ENCODE measurements around the gene MAP1LC3B.

Gene MAP1LC3B

DNA sequence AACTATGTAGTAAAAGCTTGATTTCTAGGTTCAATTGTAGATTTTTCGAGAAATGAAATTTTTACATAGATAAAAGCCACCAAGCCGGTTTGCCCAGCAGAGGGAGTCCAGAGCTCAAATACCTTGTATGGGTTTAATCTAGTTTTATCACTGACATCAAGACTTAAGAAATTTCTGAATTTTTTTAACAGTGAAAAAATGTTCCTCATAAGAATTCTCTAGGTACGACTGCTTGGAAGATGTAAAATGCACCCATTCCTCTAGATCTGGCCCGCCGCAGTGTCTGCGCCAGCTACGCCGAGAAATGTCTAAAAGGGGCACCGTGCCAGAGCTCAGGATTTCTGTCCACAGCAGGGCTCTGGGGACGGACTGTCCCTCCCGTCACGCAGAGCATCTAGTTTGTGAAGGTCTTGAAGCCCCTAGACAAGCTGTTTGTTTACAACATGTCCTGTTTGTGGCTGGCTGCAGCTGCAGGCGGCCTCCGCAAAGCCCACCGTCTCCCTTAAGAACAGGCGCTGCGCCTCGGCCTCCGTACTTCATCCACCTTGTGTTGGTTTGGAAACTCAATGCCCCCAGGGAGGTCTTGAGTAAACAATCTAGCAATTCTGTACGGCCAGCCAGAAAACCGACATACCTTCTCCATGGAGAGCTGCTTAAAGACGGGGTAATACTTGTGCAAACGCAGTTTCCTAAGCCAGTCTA is 24.8 kb downstream of the MAP1LC3B start:
- H3K36me3 Mint-ChIP-seq: peaks cover 6% of the 10 kb centered on the region
- H3K4me3 Mint-ChIP-seq: no peak overlapping the region
- no peak overlapping the region for H3K27ac Mint-ChIP-seq
- ATAC-seq (ENCODE audit: low read depth) (no peak), DNase-seq (ENCODE audit: low spot score in 2 of 2) (no peak)
- peaks cover 1% of the 10 kb centered on the region for H3K27me3 Mint-ChIP-seq
- no peaks in the 10 kb centered on the region for H3K4me1 Mint-ChIP-seq
- H3K9me3 Mint-ChIP-seq: no peaks in the 10 kb centered on the region

DNA sequence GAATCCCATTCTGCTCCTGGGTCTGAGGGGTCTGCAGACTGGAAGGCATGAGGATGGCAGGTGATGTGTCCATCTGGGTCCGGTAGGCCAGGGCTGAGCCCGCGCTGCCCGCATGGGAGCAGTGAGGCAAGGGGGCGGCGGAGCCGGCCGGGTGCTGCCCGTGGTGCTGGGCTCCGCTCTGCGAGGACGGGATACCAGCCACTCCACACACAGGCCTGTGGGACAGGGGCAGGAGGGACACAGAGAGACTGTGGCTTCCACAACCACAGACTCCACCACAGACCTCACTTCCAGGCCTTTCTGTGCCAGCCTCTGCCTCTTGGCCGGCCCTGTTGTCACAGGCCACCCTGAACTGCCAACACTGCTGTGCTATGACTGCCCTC is 25.4 kb downstream of the MAP1LC3B start:
- H3K36me3 Mint-ChIP-seq: peaks cover 8% of the 10 kb centered on the region
- H3K4me3 Mint-ChIP-seq: no peak overlapping the region
- H3K9me3 Mint-ChIP-seq: no peaks in the 10 kb centered on the region
- H3K27me3 Mint-ChIP-seq: peaks cover 1% of the 10 kb centered on the region
- no peak for DNase-seq (ENCODE audit: low spot score in 2 of 2)
- no peak overlapping the region for H3K27ac Mint-ChIP-seq
- ATAC-seq (ENCODE audit: low read depth): no peak
- no peaks in the 10 kb centered on the region for H3K4me1 Mint-ChIP-seq

GRCh38 chr16:87418216-87418615 is 26.1 kb downstream of the MAP1LC3B start:
- H3K27me3 Mint-ChIP-seq: peaks cover 1% of the 10 kb centered on the region
- H3K4me3 Mint-ChIP-seq: no peak overlapping the region
- H3K9me3 Mint-ChIP-seq: no peaks in the 10 kb centered on the region
- H3K36me3 Mint-ChIP-seq: peaks cover 10% of the 10 kb centered on the region
- no peak for DNase-seq (ENCODE audit: low spot score in 2 of 2)
- no peak overlapping the region for H3K27ac Mint-ChIP-seq
- no peaks in the 10 kb centered on the region for H3K4me1 Mint-ChIP-seq
- ATAC-seq (ENCODE audit: low read depth): no peak

- Mint-ChIP-seq H3K9me3 (no peaks in the 10 kb centered on the region), H3K27me3 (no peaks in the 10 kb centered on the region), H3K4me1 (no peaks in the 10 kb centered on the region), H3K36me3 (peaks cover 10% of the 10 kb centered on the region), H3K27ac (no peak overlapping the region), H3K4me3 (no peak overlapping the region)
- no peak for DNase-seq (ENCODE audit: low spot score in 2 of 2)
- no peak for ATAC-seq (ENCODE audit: low read depth)
Measured at GRCh38 chr16:87418644-87419043, 26.5 kb downstream of the MAP1LC3B start.

- Mint-ChIP-seq H3K4me1 (no peaks in the 10 kb centered on the region), H3K9me3 (no peaks in the 10 kb centered on the region), H3K27ac (no peak overlapping the region), H3K27me3 (no peaks in the 10 kb centered on the region), H3K4me3 (no peak overlapping the region), H3K36me3 (peaks cover 8% of the 10 kb centered on the region)
- no peak for DNase-seq (ENCODE audit: low spot score in 2 of 2)
- no peak for ATAC-seq (ENCODE audit: low read depth)
Measured at GRCh38 chr16:87420026-87421002, 28.2 kb downstream of the MAP1LC3B start.

GRCh38 chr16:87421003-87421912 is 29.1 kb downstream of the MAP1LC3B start:
- H3K9me3 Mint-ChIP-seq: no peaks in the 10 kb centered on the region
- DNase-seq (ENCODE audit: low spot score in 2 of 2): no peak
- no peak overlapping the region for H3K27ac Mint-ChIP-seq
- H3K27me3 Mint-ChIP-seq: no peaks in the 10 kb centered on the region
- H3K4me3 Mint-ChIP-seq: no peak overlapping the region
- no peaks in the 10 kb centered on the region for H3K4me1 Mint-ChIP-seq
- ATAC-seq (ENCODE audit: low read depth): no peak
- peaks cover 8% of the 10 kb centered on the region for H3K36me3 Mint-ChIP-seq

GRCh38 chr16:87422106-87422505 is 30.0 kb downstream of the MAP1LC3B start:
- no peaks in the 10 kb centered on the region for H3K4me1 Mint-ChIP-seq
- H3K4me3 Mint-ChIP-seq: no peak overlapping the region
- ATAC-seq (ENCODE audit: low read depth) (no peak), DNase-seq (ENCODE audit: low spot score in 2 of 2) (no peak)
- H3K27ac Mint-ChIP-seq: no peak overlapping the region
- no peaks in the 10 kb centered on the region for H3K9me3 Mint-ChIP-seq
- no peaks in the 10 kb centered on the region for H3K27me3 Mint-ChIP-seq
- peaks cover 8% of the 10 kb centered on the region for H3K36me3 Mint-ChIP-seq

DNA sequence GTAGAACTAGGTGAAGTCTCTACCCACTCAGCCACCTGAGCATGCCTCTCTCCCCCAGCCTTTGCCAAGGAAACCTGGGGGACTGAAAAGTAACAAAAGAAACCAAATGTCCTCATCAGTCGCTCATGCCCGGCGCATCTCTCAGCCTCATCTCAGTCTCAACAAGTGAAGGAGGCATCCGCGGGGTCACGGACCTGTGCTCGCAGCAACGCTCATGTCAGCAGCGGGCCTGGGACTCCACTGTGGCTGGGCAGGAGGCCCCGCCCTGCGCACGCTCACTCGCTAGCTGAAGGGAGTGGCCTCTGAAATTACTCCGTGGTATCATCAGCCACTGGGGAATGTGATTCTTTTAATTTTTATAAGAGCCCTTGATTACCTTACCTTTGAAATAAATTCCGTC is 31.3 kb downstream of the MAP1LC3B start:
- Mint-ChIP-seq H3K9me3 (no peaks in the 10 kb centered on the region), H3K36me3 (peaks cover 8% of the 10 kb centered on the region), H3K4me3 (no peak overlapping the region), H3K27ac (no peak overlapping the region), H3K27me3 (no peaks in the 10 kb centered on the region), H3K4me1 (no peaks in the 10 kb centered on the region)
- ATAC-seq (ENCODE audit: low read depth) (no peak), DNase-seq (ENCODE audit: low spot score in 2 of 2) (no peak)

- Mint-ChIP-seq H3K27ac (no peak overlapping the region), H3K9me3 (no peaks in the 10 kb centered on the region), H3K36me3 (peaks cover 8% of the 10 kb centered on the region), H3K4me3 (no peak overlapping the region), H3K27me3 (no peaks in the 10 kb centered on the region), H3K4me1 (no peaks in the 10 kb centered on the region)
- no peak for ATAC-seq (ENCODE audit: low read depth)
- DNase-seq (ENCODE audit: low spot score in 2 of 2): no peak
Measured at GRCh38 chr16:87424266-87424665, 32.1 kb downstream of the MAP1LC3B start.

- H3K27me3 Mint-ChIP-seq: peaks cover 1% of the 10 kb centered on the region
Measured at GRCh38 chr16:87425941-87426340, 33.8 kb downstream of the MAP1LC3B start.

GRCh38 chr16:87426423-87427215 is 34.5 kb downstream of the MAP1LC3B start:
- Mint-ChIP-seq H3K4me3 (no peak overlapping the region), H3K9me3 (no peaks in the 10 kb centered on the region), H3K27me3 (peaks cover 2% of the 10 kb centered on the region), H3K27ac (no peak overlapping the region), H3K4me1 (no peaks in the 10 kb centered on the region), H3K36me3 (peaks cover 9% of the 10 kb centered on the region)
- ATAC-seq (ENCODE audit: low read depth) (no peak), DNase-seq (ENCODE audit: low spot score in 2 of 2) (no peak)

More at GRCh38 chr16:87425941-87426340, 33.8 kb downstream of the MAP1LC3B start:
- ATAC-seq (ENCODE audit: low read depth) (no peak), DNase-seq (ENCODE audit: low spot score in 2 of 2) (no peak)
- H3K4me1 Mint-ChIP-seq: no peaks in the 10 kb centered on the region
- no peak overlapping the region for H3K27ac Mint-ChIP-seq
- peaks cover 9% of the 10 kb centered on the region for H3K36me3 Mint-ChIP-seq
- no peaks in the 10 kb centered on the region for H3K9me3 Mint-ChIP-seq
- H3K4me3 Mint-ChIP-seq: no peak overlapping the region

- H3K4me3 Mint-ChIP-seq: no peak overlapping the region
- no peak overlapping the region for H3K27ac Mint-ChIP-seq
- H3K4me1 Mint-ChIP-seq: peaks cover 2% of the 10 kb centered on the region
- H3K9me3 Mint-ChIP-seq: no peaks in the 10 kb centered on the region
- H3K27me3 Mint-ChIP-seq: peaks cover 9% of the 10 kb centered on the region
- peaks cover 2% of the 10 kb centered on the region for H3K36me3 Mint-ChIP-seq
- no peak for ATAC-seq (ENCODE audit: low read depth)
- DNase-seq (ENCODE audit: low spot score in 2 of 2): no peak
Measured at GRCh38 chr16:87431926-87432325, 39.8 kb downstream of the MAP1LC3B start.

- DNase-seq (ENCODE audit: low spot score in 2 of 2) (no peak), ATAC-seq (ENCODE audit: low read depth) (no peak)
- no peaks in the 10 kb centered on the region for H3K9me3 Mint-ChIP-seq
- H3K36me3 Mint-ChIP-seq: peaks cover 2% of the 10 kb centered on the region
- H3K27me3 Mint-ChIP-seq: peaks cover 9% of the 10 kb centered on the region
- H3K4me1 Mint-ChIP-seq: peaks cover 2% of the 10 kb centered on the region
- no peak overlapping the region for H3K27ac Mint-ChIP-seq
- no peak overlapping the region for H3K4me3 Mint-ChIP-seq
Measured at GRCh38 chr16:87432330-87432915, 40.3 kb downstream of the MAP1LC3B start.
